Neural cell (in vitro differentiated cells): ENCODE data around the gene GPR85.
"Not testable (repeated sequence)": the region's sequence is repeated elsewhere in the genome, so short reads cannot be mapped to it uniquely, and the experiment has no call there.

Experiments
- EZH2 ChIP-seq: fragments of 200-600, 300-800 bp; shearing (Covaris generic), sonication (generic); IDR thresholded peaks from 2 replicates; pipeline ENCODE4 v1.6.1; 2014; ENCODE audit warnings: antibody characterized with exemption, low read length, borderline replicate concordance, mild to moderate bottlenecking; ENCODE audit not compliant: insufficient read depth, poor library complexity, severe bottlenecking
- POLR2AphosphoS5 ChIP-seq: IDR thresholded peaks from 2 replicates; pipeline ENCODE4 v1.6.1; 2012

DNA sequence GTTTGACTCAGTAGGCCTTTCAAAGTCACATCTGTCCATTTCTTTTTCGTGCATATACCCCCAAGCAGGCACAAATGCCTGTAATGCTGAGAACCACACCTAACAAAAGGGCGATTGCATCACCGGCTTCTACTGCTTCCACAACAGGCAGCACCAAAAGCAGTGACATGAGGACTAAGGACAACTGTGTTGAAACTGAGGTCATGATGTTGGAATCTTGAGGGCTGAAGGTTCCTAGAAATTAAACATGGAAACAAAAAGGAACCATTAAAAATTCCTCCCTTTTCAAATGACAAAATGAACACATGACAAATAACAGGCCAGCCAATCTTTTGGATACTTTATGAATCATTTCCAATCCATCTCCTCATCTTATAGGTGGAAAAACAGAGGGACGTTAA is 30.7 kb upstream of the GPR85 start:
- not testable (repeated sequence) for TF ChIP-seq EZH2, POLR2AphosphoS5
